HEK293 (cell line): ENCODE results near the gene TPD52L1.
"Not testable (repeated sequence)": the region's sequence is repeated elsewhere in the genome, so short reads cannot be mapped to it uniquely, and the experiment has no call there.

Experiments used
- CTCF ChIA-PET: fragments of 350-600 bp; formaldehyde crosslinking; extraction: SDS; loops from one replicate; lab custom pipeline; 2021; ENCODE audit warnings: antibody characterized with exemption; lab: Yijun Ruan, JAX
- POLR2A ChIA-PET: fragments of 300-600 bp; formaldehyde crosslinking; extraction: SDS; loops from one replicate; lab custom pipeline; 2020; ENCODE audit warnings: antibody characterized with exemption, inconsistent platforms; lab: Yijun Ruan, JAX
- H3K27ac ChIP-seq: fragments of 200-500 bp; sonication (Bioruptor generic); 2 replicates; pipeline ENCODE4 v1.5.1; 2014; ENCODE audit warnings: low read depth, low read length, control low read depth, inconsistent platforms; ENCODE audit errors: extremely low read depth
- H3K36me3 ChIP-seq, 2 experiments: fragments of 200-500 bp in 1 of 2; sonication (Bioruptor generic) in 1 of 2; 1 replicate in 1 of 2; 2 replicates in 1 of 2; pipeline ENCODE4 v1.5.1; 2014 to 2017; ENCODE audit warnings: inconsistent platforms in 2 of 2, low read length in 2 of 2; ENCODE audit not compliant: control insufficient read depth in 2 of 2, insufficient read depth in 1 of 2
- H3K4me1 ChIP-seq: fragments of 200-500 bp; sonication (Bioruptor generic); 2 replicates; pipeline ENCODE4 v1.5.1; 2014; ENCODE audit warnings: mild to moderate bottlenecking, low read length, inconsistent platforms; ENCODE audit not compliant: control insufficient read depth, insufficient read depth
- H3K4me3 ChIP-seq: 2 replicates; pipeline ENCODE4 v1.5.1; 2011; ENCODE audit warnings: low read depth, mild to moderate bottlenecking, control low read depth, low read length, moderate library complexity
- H3K9me3 ChIP-seq: fragments of 200-500 bp; sonication (Bioruptor generic); 2 replicates; pipeline ENCODE4 v1.5.1; 2014; ENCODE audit warnings: low read depth, low read length, inconsistent platforms; ENCODE audit not compliant: control insufficient read depth, insufficient read depth
- EGR2 ChIP-seq: fragments of 450-650 bp; formaldehyde crosslinking; IDR thresholded peaks from 2 replicates; pipeline ENCODE4 v1.5.1; 2016; ENCODE audit warnings: low read depth, missing biosample characterization, missing genetic modification characterization
- FEZF1 ChIP-seq: fragments of 450-650 bp; formaldehyde crosslinking; IDR thresholded peaks from 2 replicates; pipeline ENCODE4 v1.5.1; 2016; ENCODE audit warnings: missing biosample characterization, missing genetic modification characterization
- GLI4 ChIP-seq: fragments of 450-650 bp; formaldehyde crosslinking; IDR thresholded peaks from 2 replicates; pipeline ENCODE4 v1.5.1; 2016; ENCODE audit warnings: missing biosample characterization, missing genetic modification characterization
- KLF1 ChIP-seq: fragments of 450-650 bp; formaldehyde crosslinking; IDR thresholded peaks from 2 replicates; pipeline ENCODE4 v1.5.1; 2016; ENCODE audit warnings: missing biosample characterization, missing genetic modification characterization
- PATZ1 ChIP-seq: fragments of 450-650 bp; formaldehyde crosslinking; IDR thresholded peaks from 2 replicates; pipeline ENCODE4 v1.5.1; 2016; ENCODE audit warnings: missing biosample characterization, missing genetic modification characterization
- PBX3 ChIP-seq: sonication (generic); formaldehyde crosslinking; IDR thresholded peaks from 2 replicates; pipeline ENCODE4 v1.8.1; 2022; ENCODE audit warnings: mild to moderate bottlenecking, moderate library complexity, missing genetic modification reagents
- ZFP37 ChIP-seq: fragments of 450-650 bp; formaldehyde crosslinking; IDR thresholded peaks from 2 replicates; pipeline ENCODE4 v1.5.1; 2016; ENCODE audit warnings: missing biosample characterization, missing genetic modification characterization
- ZNF202 ChIP-seq: fragments of 450-650 bp; formaldehyde crosslinking; IDR thresholded peaks from 2 replicates; pipeline ENCODE4 v1.5.1; 2016; ENCODE audit warnings: missing biosample characterization, missing genetic modification characterization, borderline replicate concordance
- ZNF514 ChIP-seq: fragments of 450-650 bp; formaldehyde crosslinking; IDR thresholded peaks from 2 replicates; pipeline ENCODE4 v1.5.1; 2016; ENCODE audit warnings: missing biosample characterization, missing genetic modification characterization
- ZNF521 ChIP-seq: fragments of 450-650 bp; formaldehyde crosslinking; IDR thresholded peaks from 2 replicates; pipeline ENCODE4 v1.5.1; 2017; ENCODE audit warnings: missing biosample characterization, mild to moderate bottlenecking, missing genetic modification characterization
- ZNF624 ChIP-seq: fragments of 450-650 bp; formaldehyde crosslinking; IDR thresholded peaks from 2 replicates; pipeline ENCODE4 v1.5.1; 2017; ENCODE audit warnings: missing biosample characterization, missing genetic modification characterization
- ZNF639 ChIP-seq: fragments of 450-650 bp; formaldehyde crosslinking; IDR thresholded peaks from 2 replicates; pipeline ENCODE4 v1.5.1; 2016; ENCODE audit warnings: missing biosample characterization, missing genetic modification characterization
- ZNF645 ChIP-seq: fragments of 450-650 bp; formaldehyde crosslinking; IDR thresholded peaks from 2 replicates; pipeline ENCODE4; 2016; ENCODE audit warnings: missing biosample characterization, missing genetic modification characterization
- ZNF692 ChIP-seq: fragments of 450-650 bp; formaldehyde crosslinking; IDR thresholded peaks from 2 replicates; pipeline ENCODE4 v1.5.1; 2016; ENCODE audit warnings: missing biosample characterization, missing genetic modification characterization
- ZNF785 ChIP-seq: fragments of 450-650 bp; formaldehyde crosslinking; IDR thresholded peaks from 2 replicates; pipeline ENCODE4 v1.5.1; 2016; ENCODE audit warnings: missing biosample characterization, missing genetic modification characterization
- ZNF830 ChIP-seq: fragments of 450-650 bp; IDR thresholded peaks from 2 replicates; pipeline ENCODE4 v1.5.0; 2018; ENCODE audit warnings: missing biosample characterization, missing genetic modification characterization, low read depth, mild to moderate bottlenecking, moderate library complexity
- ZSCAN18 ChIP-seq: fragments of 450-650 bp; formaldehyde crosslinking; IDR thresholded peaks from 2 replicates; pipeline ENCODE4 v1.5.1; 2016; ENCODE audit warnings: missing biosample characterization, missing genetic modification characterization
- ZSCAN30 ChIP-seq: fragments of 450-650 bp; IDR thresholded peaks from 2 replicates; pipeline ENCODE4 v1.5.1; 2018; ENCODE audit warnings: missing biosample characterization, mild to moderate bottlenecking, missing genetic modification characterization, moderate library complexity

TPD52L1 gene

GRCh38 chr6:125157725-125158124 is 4.2 kb downstream of the TPD52L1 start (continued):
- no peak for TF ChIP-seq PBX3
- no peak for TF ChIP-seq ZNF202 (tag by site-specific recombination)

- peaks cover 0 to 10% of the 10 kb centered on the region in 2 experiments; a peak in 1 of 3 replicates for H3K36me3 ChIP-seq
- H3K4me1 ChIP-seq, H3K9me3 ChIP-seq, H3K27ac ChIP-seq, H3K4me3 ChIP-seq: not testable (repeated sequence)
- POLR2A ChIA-PET: interaction anchor here (0.6 to 1.4 kb wide), 3 partner anchors 10 to 82 kb away, joined by 3 to 7 read pairs (median 4); partner anchors contain the start of gene TPD52L1
- CTCF ChIA-PET: interaction anchor here (0.6 to 2.4 kb wide), 3 partner anchors 29 to 617 kb away, joined by 3 to 9 read pairs (median 4); no protein-coding TSS in a partner anchor
Observed at GRCh38 chr6:125163339-125163738, 9.8 kb downstream of the TPD52L1 start.

GRCh38 chr6:125163811-125164210 is 10.2 kb downstream of the TPD52L1 start:
- Histone ChIP-seq H3K9me3 (no peaks in the 10 kb centered on the region), H3K27ac (no peak overlapping the region), H3K4me3 (no peak overlapping the region), H3K4me1 (no peaks in the 10 kb centered on the region), H3K36me3 (peaks cover 0 to 10% of the 10 kb centered on the region in 2 experiments; a peak in 1 of 3 replicates)
- TF ChIP-seq EGR2 (no peak), PATZ1 (tag by site-specific recombination) (no peak), ZSCAN18 (tag by site-specific recombination) (no peak), ZNF785 (tag by site-specific recombination) (no peak), ZNF521 (no peak), FEZF1 (tag by site-specific recombination) (no peak), ZNF639 (tag by site-specific recombination) (no peak), ZNF830 (tag by site-specific recombination) (no peak), GLI4 (tag by site-specific recombination) (no peak), KLF1 (no peak), ZNF514 (tag by site-specific recombination) (no peak), ZSCAN30 (tag by site-specific recombination) (no peak), ZNF692 (tag by site-specific recombination) (no peak), ZNF624 (tag by site-specific recombination) (no peak), ZFP37 (tag by site-specific recombination) (no peak), ZNF645 (tag by site-specific recombination) (no peak)
- POLR2A ChIA-PET: interaction anchor here (1.4 kb wide), 1 partner anchor 10 kb away, joined by 7 read pairs; the partner anchor contains the start of gene TPD52L1
- CTCF ChIA-PET: interaction anchor here (0.7 to 2.4 kb wide), 3 partner anchors 9 to 152 kb away, joined by 3 to 9 read pairs (median 3); no protein-coding TSS in a partner anchor
